HepG2 (cell line): ENCODE measurements around the gene PLCB4. TPM values are rescaled to one million over a fixed set of nuclear protein-coding genes. Genes with fewer than 3 reads are reported as not detected.

Experiments used
- ATAC-seq: fragments of 200-7000 bp; cut with Tn5 transposase; 3 replicates; pipeline ENCODE4 v1.9.1; 2020; ENCODE audit warnings: mild to moderate bottlenecking, moderate library complexity
- BruUV-seq: library from RNA; stranded (reverse); fragments of 400-500 nt; replicated peaks from 2 replicates; lab custom pipeline; 2021; lab: Mats Ljungman, UMichigan
- CTCF ChIA-PET: fragments of 300-600 bp; formaldehyde crosslinking; extraction: SDS; loops from one replicate; lab custom pipeline; 2021; ENCODE audit warnings: low total read pairs, inconsistent platforms, low intra/inter-chr PET ratio; lab: Yijun Ruan, JAX
- POLR2A ChIA-PET: fragments of 350-600 bp; sonication (Branson Sonifier 250); formaldehyde crosslinking; loops from one replicate; lab custom pipeline; 2020; ENCODE audit warnings: antibody characterized with exemption, inconsistent platforms; lab: Yijun Ruan, JAX
- DNase-seq: peaks from one replicate; pipeline ENCODE4 v3.0.0-alpha.2; 2015; ENCODE audit warnings: low spot score
- FAIRE-seq: peaks from 3 replicates; lab custom pipeline; 2011; peaks lifted over from hg19 to GRCh38; lab: Jason Lieb, UNC
- H2AFZ ChIP-seq: one replicate; pipeline ENCODE4 v1.6.1; 2011; ENCODE audit warnings: low read length, inconsistent platforms
- H3K27ac ChIP-seq: fragments of 300-600 bp; 3 replicates; pipeline ENCODE4 v1.8.0; 2011; ENCODE audit warnings: mixed run types, mild to moderate bottlenecking, mixed read lengths, low read length, inconsistent platforms; ENCODE audit not compliant: insufficient read depth; ENCODE audit errors: extremely low read length
- H3K27me3 ChIP-seq, 2 experiments: fragments of 200-600 bp in 1 of 2; 2 replicates in 1 of 2; 3 replicates in 1 of 2; pipeline versions ENCODE4 v1.6.0 to v1.8.0; 2011; ENCODE audit warnings: low read length in 2 of 2, mild to moderate bottlenecking in 2 of 2, moderate library complexity in 2 of 2, inconsistent platforms in 1 of 2; ENCODE audit not compliant: insufficient read depth in 2 of 2, control insufficient read depth in 1 of 2
- H3K36me3 ChIP-seq, 2 experiments: fragments of 200-600 bp in 1 of 2; replicated peaks in 1 of 2; 2 replicates in 1 of 2; 3 replicates in 1 of 2; pipeline versions ENCODE4 v1.5.1 to v1.8.0; 2011; ENCODE audit warnings: low read length in 2 of 2, inconsistent platforms in 1 of 2; ENCODE audit not compliant: insufficient read depth in 2 of 2, control insufficient read depth in 1 of 2
- H3K4me1 ChIP-seq: 2 replicates; pipeline ENCODE4 v1.5.1; 2012; ENCODE audit warnings: low read length, inconsistent platforms; ENCODE audit not compliant: insufficient read depth
- H3K4me2 ChIP-seq: 2 replicates; pipeline ENCODE4 v1.6.0; 2011; ENCODE audit warnings: low read depth, low read length, inconsistent platforms
- H3K4me3 ChIP-seq, 3 experiments: fragments of 200-600 bp in 1 of 3; sonication (generic), shearing (Covaris generic) in 1 of 3; replicated peaks in 1 of 3; 2 replicates each; pipeline ENCODE4 v1.5.1; 2011 to 2016; ENCODE audit warnings: low read length in 3 of 3, inconsistent platforms in 2 of 3, low read depth in 2 of 3, mild to moderate bottlenecking in 2 of 3, control low read depth in 1 of 3, mixed read lengths in 1 of 3; ENCODE audit not compliant: insufficient read depth in 1 of 3
- H3K79me2 ChIP-seq: one replicate; pipeline ENCODE4 v1.6.1; 2011; ENCODE audit warnings: low read length, inconsistent platforms; ENCODE audit not compliant: insufficient read depth
- H3K9ac ChIP-seq: 2 replicates; pipeline ENCODE4 v1.6.0; 2011; ENCODE audit warnings: mild to moderate bottlenecking, low read depth, low read length, inconsistent platforms; ENCODE audit not compliant: insufficient read depth
- H3K9me3 ChIP-seq: 2 replicates; pipeline ENCODE4 v1.5.1; 2012; ENCODE audit warnings: mild to moderate bottlenecking, low read length
- H4K20me1 ChIP-seq: 2 replicates; pipeline ENCODE4 v1.6.0; 2011; ENCODE audit warnings: inconsistent platforms, mild to moderate bottlenecking, low read length, moderate library complexity; ENCODE audit not compliant: insufficient read depth
- EZH2 ChIP-seq: conservative IDR thresholded peaks from 2 replicates; pipeline ENCODE4 v1.6.1; 2012; ENCODE audit warnings: mild to moderate bottlenecking, low read depth, low read length, moderate library complexity
- HNRNPK ChIP-seq: fragments of 200-400 bp; formaldehyde crosslinking; IDR thresholded peaks from 2 replicates; pipeline ENCODE4 v1.6.1; 2018; ENCODE audit warnings: low read length, low read depth, moderate library complexity, mild to moderate bottlenecking; ENCODE audit not compliant: poor library complexity, severe bottlenecking
- NCOR1 ChIP-seq: fragments of 200-600 bp; sonication (generic); IDR thresholded peaks from 2 replicates; pipeline ENCODE4 v1.7.0; 2017; ENCODE audit warnings: antibody characterized with exemption, low read length, borderline replicate concordance
- PHF8 ChIP-seq: sonication (generic); formaldehyde crosslinking; IDR thresholded peaks from 2 replicates; pipeline ENCODE4 v1.5.0; 2020; ENCODE audit warnings: missing genetic modification reagents
- ZFP91 ChIP-seq: sonication (generic); formaldehyde crosslinking; IDR thresholded peaks from 2 replicates; pipeline ENCODE4 v1.9.0; 2022; ENCODE audit warnings: missing genetic modification reagents, mild to moderate bottlenecking, borderline replicate concordance
- ZNF546 ChIP-seq: sonication (generic); formaldehyde crosslinking; conservative IDR thresholded peaks from 2 replicates; pipeline ENCODE4 v1.8.1; 2023; ENCODE audit warnings: mild to moderate bottlenecking, missing genetic modification reagents
- ZNF574 ChIP-seq: sonication (generic); formaldehyde crosslinking; IDR thresholded peaks from 2 replicates; pipeline ENCODE4 v1.4.0; 2020; ENCODE audit warnings: missing genetic modification reagents
- ZNF710 ChIP-seq: sonication (generic); formaldehyde crosslinking; IDR thresholded peaks from 2 replicates; pipeline ENCODE4 v1.5.0; 2020; ENCODE audit warnings: mild to moderate bottlenecking, missing genetic modification reagents, borderline replicate concordance
- ZNF740 ChIP-seq: sonication (generic); formaldehyde crosslinking; IDR thresholded peaks from 2 replicates; pipeline ENCODE4 v1.4.0; 2020; ENCODE audit warnings: missing genetic modification reagents
- WGBS: methylation state at CpG from one replicate; pipeline ENCODE4 v1.1.6; 2017; ENCODE audit warnings: low lambda C conversion rate; 5-methylcytosine and 5-hydroxymethylcytosine counted together
- in situ Hi-C: cut with HindIII; loops from 2 replicates; pipeline ENCODE4 v1.10.0; 2017; ENCODE audit warnings: low pct_unique_long_range_greater_than_20kb; ENCODE audit not compliant: extremely low pct_ligation_motif_present
- intact Hi-C: fragments of 100-400 bp; cut with micrococcal nuclease; formaldehyde crosslinking; loops from one replicate; pipeline ENCODE4 v1.10.0; 2022; ENCODE audit not compliant: unreplicated experiment
- polyA plus RNA-seq, 8 experiments: library from polyadenylated mRNA; depleted of rRNA in 3 of 8; stranded (reverse) in 7 of 8; unstranded in 1 of 8; fragments of >200 nt; fragmentation: Illumina TruSeq in 4 of 8; extraction: Trizol in 4 of 8; gene quantifications; 2 replicates each; pipeline versions ENCODE4 v1.2.1 to v1.2.3, GENCODE V29; 2011 to 2016; ENCODE audit warnings: low read depth in 4 of 8, missing spikeins in 1 of 8, mixed read lengths in 1 of 8; ENCODE audit not compliant: insufficient read depth in 1 of 8
- total RNA-seq, 5 experiments: library from RNA; depleted of rRNA; stranded (reverse); fragments of >200 nt; fragmentation: Illumina TruSeq; extraction: Trizol; gene quantifications; 2 replicates each; pipeline ENCODE4 v1.2.3, GENCODE V29; 2016; ENCODE audit warnings: low read depth in 1 of 5

The PLCB4 gene
- total and polyA plus RNA-seq, 2 of the 13 experiments (the other 11 are each of a cell fraction or from before 2014, with no cell fraction given) = 0.01 TPM; not detected in 1

GRCh38 chr20:9068233-9068801 lies 570 bp upstream of the PLCB4 start:
- no peaks in the 10 kb centered on the region for H4K20me1 ChIP-seq
- H3K27ac ChIP-seq = no peak overlapping the region
- H3K9ac ChIP-seq = no peak overlapping the region
- H3K36me3 ChIP-seq = no peaks in the 10 kb centered on the region
- peaks cover 9 to 40% of the 10 kb centered on the region in 2 experiments; a peak in 4 of 5 replicates for H3K27me3 ChIP-seq
- 0 out of 2 replicates have a peak, but pooled peaks cover 12% of the 10 kb centered on the region for H3K4me1 ChIP-seq
- BruUV-seq = no TSS peak
- TF ChIP-seq ZNF546 (peak; percentile 17; the same call in 1 of the 2 replicates), HNRNPK (peak; percentile 9), EZH2 (0 out of 2 replicates have a peak, but pooled peaks have one; percentile 12), PHF8 (CRISPR knock-in tag) (0 out of 2 replicates have a peak, but pooled peaks have one; percentile 8), ZNF574 (0 out of 2 replicates have a peak, but pooled peaks have one; percentile 11), ZNF740 (no peak), ZNF710 (0 out of 2 replicates have a peak, but pooled peaks have one; percentile 4), ZFP91 (CRISPR knock-in tag) (0 out of 2 replicates have a peak, but pooled peaks have one; percentile 7), NCOR1 (no peak)
- no peaks in the 10 kb centered on the region for H3K9me3 ChIP-seq
- 9% methylated on average over 27 of the region's 57 CpGs for WGBS
- POLR2A ChIA-PET = no interaction called here
- peak; percentile 78 for ATAC-seq
- peak overlapping the region; percentile 21 to 67 (median 32); a peak in 4 of 6 replicates for H3K4me3 ChIP-seq
- CTCF ChIA-PET = no interaction called here
- in situ Hi-C loops (no loop called here), intact Hi-C loops (no loop called here)
- FAIRE-seq = no peak
- no peak for DNase-seq
- H2AFZ ChIP-seq = no peak overlapping the region
- no peaks in the 10 kb centered on the region for H3K79me2 ChIP-seq
- H3K4me2 ChIP-seq = peak overlapping the region; percentile 60
